GM15510 (cell line): ENCODE results near the gene EPHA5.

Source experiments
- POLR2A ChIP-seq: IDR thresholded peaks from 3 replicates; pipeline ENCODE4 v1.6.1; 2011; ENCODE audit warnings: borderline replicate concordance; ENCODE audit not compliant: insufficient read length; ENCODE audit errors: extremely low read depth

EPHA5 gene

DNA sequence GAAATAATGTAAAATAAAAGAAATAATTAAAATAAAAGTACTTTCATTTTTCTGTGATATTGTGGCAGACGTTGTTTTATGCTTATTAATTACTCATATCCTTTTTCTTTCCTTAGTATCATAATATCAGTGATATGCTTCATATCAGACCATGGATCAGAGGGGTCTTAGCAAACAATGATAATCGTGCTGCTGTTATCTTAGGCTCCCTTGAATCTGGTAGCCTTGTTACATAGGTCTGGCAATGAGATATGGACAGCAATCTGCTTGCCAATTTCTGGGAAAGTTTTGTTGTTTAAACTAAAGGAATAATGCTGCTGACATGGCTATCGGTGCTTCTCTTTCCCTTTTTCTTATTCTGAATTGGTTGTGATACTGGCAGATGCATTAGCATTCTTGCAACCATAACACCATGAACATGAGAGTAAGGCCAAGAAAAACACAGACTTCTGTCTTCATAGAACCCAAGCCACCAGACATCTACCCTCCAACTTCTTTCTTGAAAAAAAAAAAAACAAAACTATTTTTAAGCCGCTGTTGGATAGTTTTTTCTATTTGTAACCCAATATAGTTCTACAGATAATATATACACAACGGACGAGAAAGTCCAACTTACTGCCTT lies 16.4 kb downstream of the EPHA5 start:
- no peak for TF ChIP-seq POLR2A

DNA sequence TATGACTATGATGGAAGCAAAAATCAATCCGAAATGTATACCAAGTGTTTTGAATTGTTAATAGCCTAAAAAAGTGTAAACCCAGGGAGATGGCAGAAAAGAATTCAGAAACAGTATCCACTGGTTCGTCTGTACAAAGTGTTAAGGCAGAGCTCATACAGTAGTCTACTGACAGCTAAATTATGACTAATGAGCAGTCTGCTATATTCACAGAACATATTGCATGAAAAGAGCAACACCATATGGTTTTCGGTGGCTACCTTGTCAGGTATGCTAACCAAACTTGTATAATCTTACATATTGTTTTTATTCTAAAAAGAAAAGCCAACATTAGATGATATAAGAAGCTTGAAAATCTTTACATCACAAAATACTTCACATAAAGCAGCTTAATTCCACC lies 18.5 kb downstream of the EPHA5 start:
- no peak for TF ChIP-seq POLR2A

DNA sequence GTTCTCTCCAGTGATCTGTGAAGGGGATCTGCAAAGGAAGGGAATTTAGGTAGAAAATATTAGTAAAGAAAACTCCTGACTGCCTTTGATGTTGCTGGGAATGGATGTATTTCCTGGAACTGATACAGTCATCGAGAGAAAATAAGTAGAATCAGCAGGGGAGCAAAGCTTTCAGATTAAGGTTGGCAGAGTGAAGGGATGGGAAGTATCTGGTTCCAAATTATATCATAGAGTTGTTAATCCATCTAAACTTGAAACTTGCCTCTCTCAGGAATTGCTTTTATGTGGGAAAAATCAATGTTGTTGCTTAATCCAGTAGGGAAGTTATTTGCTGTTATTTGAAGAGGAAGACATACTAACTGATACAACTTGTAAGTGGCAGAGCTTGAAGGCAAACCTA lies 19.3 kb downstream of the EPHA5 start:
- no peak for TF ChIP-seq POLR2A

DNA sequence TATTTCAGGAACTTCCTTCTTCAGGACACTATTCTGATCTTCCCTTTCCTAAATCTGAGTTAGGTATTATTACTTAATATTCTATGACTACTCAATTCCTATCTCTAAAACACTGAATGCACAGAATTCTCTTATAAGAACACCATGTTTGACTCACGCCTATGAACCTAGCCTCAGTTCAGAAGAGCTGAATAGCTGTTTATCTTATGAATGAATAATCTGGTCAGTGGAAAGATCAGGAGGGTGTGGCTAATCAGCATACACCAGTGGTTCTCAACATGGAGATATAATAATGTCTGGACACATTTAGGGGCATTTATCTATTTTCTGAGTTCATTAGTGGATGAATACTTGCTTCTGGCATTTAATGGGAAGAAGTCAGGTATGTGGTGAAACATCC lies 24.2 kb downstream of the EPHA5 start:
- no peak for TF ChIP-seq POLR2A

DNA sequence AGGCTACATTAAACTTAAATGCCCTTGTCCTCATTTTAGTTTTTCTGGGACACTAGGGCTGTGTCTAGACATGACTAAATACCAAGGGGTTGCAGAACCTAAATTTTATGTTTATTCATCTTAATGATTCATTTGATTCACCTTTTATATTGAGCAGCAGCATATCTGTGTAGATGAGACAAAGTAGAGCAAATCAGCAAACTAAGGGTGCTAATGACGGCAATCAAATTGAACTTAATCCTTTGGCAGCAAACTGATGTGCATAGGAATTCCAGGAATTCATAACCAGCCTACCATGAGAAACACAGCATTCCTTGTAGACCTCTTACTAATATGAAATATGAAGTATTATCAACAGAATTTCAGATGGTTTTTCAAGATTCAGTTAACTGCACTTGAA lies 25.1 kb downstream of the EPHA5 start:
- no peak for TF ChIP-seq POLR2A

DNA sequence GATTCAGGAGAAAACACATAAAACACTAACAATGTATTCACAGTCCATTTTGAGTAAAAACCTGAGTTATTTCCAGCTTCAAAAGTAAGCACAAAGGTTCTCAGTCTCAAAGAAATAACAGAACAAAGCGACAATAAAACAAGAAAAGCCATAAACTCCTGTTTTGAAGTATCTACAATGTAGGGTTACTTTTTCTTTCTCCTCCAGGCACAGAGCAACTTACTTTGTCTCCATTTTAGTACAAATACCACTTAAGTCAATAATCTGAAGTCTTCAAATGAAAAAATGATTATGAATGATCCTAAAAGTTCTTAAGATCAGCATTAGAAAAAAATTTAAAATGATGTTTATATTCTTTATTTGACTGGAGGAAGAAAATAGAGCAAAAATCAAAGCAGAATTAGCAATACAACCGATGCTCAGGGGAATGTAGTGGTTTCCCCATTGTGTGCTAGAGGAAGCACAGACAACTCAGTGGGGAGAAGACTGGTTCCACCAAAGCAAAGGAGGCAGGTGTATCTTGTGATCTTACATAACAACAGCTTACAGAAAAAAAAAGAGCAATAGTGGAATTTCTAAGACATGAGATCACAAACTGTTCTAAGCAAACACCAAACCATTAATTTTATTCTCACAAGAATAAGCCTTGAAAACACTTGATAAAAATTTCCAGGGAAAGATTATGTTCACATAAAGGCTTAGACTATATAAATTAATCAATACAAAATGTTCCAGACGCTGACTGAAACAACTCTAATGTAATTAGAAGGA lies 35.1 kb downstream of the EPHA5 start:
- no peak for TF ChIP-seq POLR2A

DNA sequence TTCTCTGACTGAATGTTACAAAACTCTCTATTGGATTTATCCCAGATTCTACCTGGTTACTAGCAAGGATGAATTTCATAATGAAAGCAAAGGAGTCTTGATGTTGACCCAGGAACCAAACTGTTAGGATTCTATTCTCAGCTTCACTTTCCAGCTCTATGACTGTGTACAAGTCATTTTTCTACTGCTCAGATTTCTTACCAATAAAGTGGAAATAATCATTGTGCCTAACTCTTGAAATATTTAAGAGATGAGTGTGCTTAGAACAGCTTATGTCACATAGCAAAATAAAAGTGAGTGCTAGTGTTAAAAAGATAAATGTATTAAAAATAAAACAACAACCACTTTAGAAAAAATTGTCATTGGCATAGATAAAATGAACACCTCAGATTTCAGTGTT lies 45.6 kb downstream of the EPHA5 start:
- no peak for TF ChIP-seq POLR2A

DNA sequence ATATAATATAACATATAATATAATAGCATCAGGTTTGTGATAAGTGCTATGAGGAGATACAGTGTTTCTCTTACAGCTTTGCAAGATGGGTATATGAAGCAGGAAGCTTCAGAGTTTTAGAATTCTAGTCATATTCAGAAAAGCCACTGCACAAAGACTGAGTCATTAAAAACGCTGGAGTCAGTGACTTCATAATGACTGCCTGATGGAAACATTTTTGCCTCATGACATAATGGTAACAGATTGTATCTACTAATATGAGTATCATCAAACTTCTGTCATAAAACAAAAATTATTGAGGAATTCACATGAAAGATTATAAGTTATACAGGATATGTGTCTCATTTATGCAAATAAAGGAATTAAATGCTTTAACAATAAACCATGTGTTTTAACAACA lies 46.8 kb downstream of the EPHA5 start:
- no peak for TF ChIP-seq POLR2A

DNA sequence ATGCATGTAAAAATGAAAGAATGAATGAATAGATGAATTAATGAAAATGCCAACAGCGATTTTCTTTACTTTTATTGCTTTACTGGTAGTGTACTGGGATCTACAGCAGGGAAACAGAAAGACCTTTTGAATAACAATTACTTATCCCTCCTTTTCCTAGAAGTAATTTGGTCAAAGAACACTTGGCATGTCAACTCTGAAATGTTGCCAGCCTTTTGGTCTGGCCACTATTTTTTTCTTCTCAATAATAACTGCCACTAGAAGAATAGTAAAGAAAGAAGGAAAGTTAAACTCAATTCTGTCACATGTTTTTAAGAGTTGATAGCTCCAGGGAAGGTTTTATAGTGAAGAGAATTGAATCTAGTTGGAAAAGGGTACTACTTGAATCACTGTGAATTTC lies 52.9 kb downstream of the EPHA5 start:
- TF ChIP-seq POLR2A, result no peak

DNA sequence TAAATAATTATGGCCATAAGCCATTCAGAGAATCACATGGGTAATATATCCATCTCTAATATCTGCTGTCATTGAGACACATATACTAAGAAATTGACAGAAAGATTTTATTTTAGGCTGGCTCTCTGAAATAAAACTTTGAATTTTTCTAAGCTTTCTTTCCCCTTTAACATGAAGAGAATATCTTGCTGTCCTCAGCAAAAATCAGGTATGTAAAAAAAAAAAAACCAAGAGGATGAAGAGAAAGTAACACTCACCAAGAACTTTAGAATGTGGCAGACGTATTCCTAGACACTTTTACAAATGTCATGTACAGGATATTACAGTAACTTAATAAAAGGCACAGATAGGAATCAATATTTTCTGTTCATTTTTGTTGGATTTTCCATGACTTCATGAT lies 65.8 kb downstream of the EPHA5 start:
- no peak for TF ChIP-seq POLR2A

DNA sequence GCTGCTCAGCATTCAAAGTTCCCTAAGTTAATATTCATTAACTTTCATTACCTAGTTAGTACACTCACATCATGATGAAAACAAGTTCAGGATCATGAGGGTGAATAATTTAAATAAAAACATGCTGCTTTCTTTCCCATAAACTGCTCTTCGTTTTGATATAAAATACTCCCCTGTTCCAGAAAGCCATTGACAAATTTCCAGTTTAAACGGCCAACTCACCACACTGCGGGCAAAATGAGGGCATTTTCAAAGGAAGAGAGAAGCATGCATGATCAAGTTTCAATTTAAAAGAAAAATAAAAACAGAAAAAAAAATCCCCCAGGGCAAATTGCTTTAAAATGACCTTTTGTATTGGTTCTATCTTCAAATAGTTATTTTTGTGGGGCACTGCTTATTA lies 69.6 kb downstream of the EPHA5 start:
- no peak for TF ChIP-seq POLR2A

DNA sequence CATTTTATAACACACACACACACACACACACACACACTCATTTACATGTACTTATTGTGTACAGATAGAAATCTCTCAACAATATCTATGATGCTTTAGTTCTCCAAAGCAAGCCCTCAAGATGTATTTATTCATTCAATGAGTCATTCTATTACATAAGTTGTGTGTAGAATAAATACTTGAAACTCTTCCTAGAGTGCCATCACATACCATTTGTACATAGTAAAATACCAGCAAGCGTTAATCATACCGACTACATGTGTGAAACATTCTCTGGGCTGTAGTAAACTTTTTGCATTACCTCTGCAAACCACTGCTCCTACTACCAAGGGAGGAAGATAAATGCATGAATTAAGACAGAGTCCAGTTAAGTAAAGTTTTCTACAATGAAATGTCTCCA lies 70.9 kb downstream of the EPHA5 start:
- TF ChIP-seq POLR2A, result no peak

DNA sequence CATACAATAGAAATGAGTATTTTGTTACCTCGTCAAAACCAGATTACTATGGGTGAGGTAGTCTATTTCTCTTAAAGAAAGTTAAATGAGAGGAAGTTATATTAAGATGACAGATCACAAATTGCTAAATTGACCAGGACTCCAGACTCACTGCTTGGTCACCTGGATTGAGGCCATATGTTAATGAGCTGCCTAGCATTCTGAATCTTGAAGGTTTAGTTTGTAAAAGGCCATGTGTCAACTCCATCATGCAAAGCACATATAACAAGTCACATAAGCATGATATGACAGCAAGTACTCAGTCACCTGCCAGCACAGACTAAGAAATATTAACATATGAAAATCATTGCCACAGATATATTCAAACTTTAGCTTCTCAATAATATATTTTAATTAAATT lies 72.6 kb downstream of the EPHA5 start:
- TF ChIP-seq POLR2A, result no peak

DNA sequence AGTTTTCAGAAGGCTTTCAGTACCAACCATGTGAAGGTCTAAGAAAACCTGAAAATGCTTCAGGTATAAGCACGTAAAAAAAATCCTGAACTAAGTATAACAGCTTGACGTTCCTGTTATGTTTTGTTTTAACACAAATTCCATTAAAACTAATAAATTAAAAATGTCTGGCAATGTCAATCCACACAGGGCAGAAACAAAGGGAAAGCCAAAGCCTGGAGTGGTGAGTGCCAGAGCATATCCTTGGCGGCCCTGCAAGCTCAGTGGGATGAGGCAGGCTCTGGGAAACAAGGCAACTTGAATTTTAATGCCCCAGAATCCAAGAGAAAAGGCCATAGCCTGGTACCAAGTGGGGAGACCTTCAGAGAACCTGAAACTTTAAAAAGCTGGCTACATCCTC lies 78.2 kb downstream of the EPHA5 start:
- no peak for TF ChIP-seq POLR2A

DNA sequence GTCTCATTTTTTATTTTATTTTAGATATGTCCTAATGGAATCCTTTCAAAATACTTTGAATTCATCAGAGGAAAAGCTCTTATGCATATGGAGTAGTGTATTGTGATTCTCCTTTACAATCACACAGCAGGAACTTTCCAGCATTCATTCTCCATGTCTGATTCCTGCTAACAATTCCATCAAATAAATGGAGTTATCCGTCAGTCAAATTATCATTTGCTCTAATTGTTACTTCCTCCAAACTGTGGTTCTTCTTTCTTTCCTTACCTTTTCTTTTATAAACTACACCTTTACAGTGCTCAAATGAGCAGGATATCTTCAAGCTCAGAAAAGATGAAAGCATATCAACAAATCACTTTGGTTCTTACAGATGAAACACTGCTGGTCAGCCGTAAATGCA lies 80.4 kb downstream of the EPHA5 start:
- TF ChIP-seq POLR2A, result no peak

DNA sequence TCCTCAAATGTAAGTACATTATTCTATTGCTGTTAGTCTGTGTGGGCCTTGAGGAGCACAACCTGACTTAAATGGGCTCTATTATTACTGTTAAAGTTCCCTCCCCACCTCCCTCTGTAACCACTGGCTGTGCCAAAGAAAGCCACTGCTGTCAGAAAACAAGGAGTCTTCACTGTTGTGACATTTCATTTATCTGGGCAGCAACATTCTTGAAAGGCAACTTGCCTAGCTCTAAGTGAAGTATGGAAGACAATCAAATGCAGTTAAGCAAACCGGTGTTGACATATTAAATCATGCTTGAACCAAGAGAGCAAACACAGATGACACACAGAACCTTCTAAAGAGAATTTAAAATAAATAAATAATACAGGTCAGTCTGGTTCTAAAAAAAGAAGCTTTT lies 81.0 kb downstream of the EPHA5 start:
- no peak for TF ChIP-seq POLR2A
